Peyer's patch (tissue), 4 donors: ENCODE results near the gene RSRC1. TPM values are rescaled to one million over a fixed set of nuclear protein-coding genes. Genes with fewer than 3 reads are reported as not detected.
"Not testable (repeated sequence)": the region's sequence is repeated elsewhere in the genome, so short reads cannot be mapped to it uniquely, and the experiment has no call there.

Source experiments
- DNase-seq, 3 donors: peaks; one replicate each; pipeline ENCODE4 v3.0.0-alpha.2; 2017 to 2019
- H3K27ac ChIP-seq, 4 donors: fragments of 200-600 bp; sonication (generic); one replicate each; pipeline ENCODE4 v1.5.1; 2016 to 2019
- H3K27me3 ChIP-seq, 2 donors: fragments of 200-600 bp; sonication (generic); one replicate each; pipeline ENCODE4 v1.5.1; 2019
- H3K36me3 ChIP-seq, 3 donors: fragments of 200-600 bp; sonication (generic); one replicate each; pipeline ENCODE4 v1.5.1; 2016 to 2019
- H3K4me1 ChIP-seq, 4 donors: fragments of 200-600 bp; sonication (generic); one replicate each; pipeline ENCODE4 v1.5.1; 2016 to 2019
- H3K4me3 ChIP-seq, 4 donors: fragments of 200-600 bp; sonication (generic); 1 replicate in 3 of 4; 2 replicates in 1 of 4; pipeline ENCODE4 v1.5.1; 2016 to 2019; ENCODE audit warnings: mild to moderate bottlenecking in 1 of 4
- H3K9me3 ChIP-seq, 4 donors: fragments of 200-600 bp; sonication (generic); one replicate each; pipeline ENCODE4 v1.5.1; 2016 to 2019; ENCODE audit warnings: mild to moderate bottlenecking in 1 of 4
- POLR2A ChIP-seq, 2 donors: fragments of 450-650 bp; IDR thresholded peaks; one replicate each; pipeline ENCODE4 v1.5.1; 2017; ENCODE audit warnings: antibody characterized with exemption in 2 of 2, mild to moderate bottlenecking in 2 of 2, moderate library complexity in 2 of 2
- total RNA-seq, 4 donors: library from RNA; depleted of rRNA; stranded (reverse); fragments of >200 nt; gene quantifications; one replicate each; pipeline ENCODE4 v1.1.0, GENCODE V29; 2016
- TF ChIP-seq, protein P1 (sequence below), 6 experiments: fragments of 450-650 bp in 4 of 6; fragments of 200-600 bp in 2 of 6; sonication (generic) in 1 of 6; IDR thresholded peaks; one replicate each; pipeline ENCODE4 v1.5.1; 2017 to 2019; ENCODE audit warnings: antibody characterized with exemption in 6 of 6, mild to moderate bottlenecking in 3 of 6, moderate library complexity in 1 of 6

The RSRC1 gene
- total RNA-seq, 4 donors from 2014 or later: 12.4 to 152 (median 29.4) TPM

DNA sequence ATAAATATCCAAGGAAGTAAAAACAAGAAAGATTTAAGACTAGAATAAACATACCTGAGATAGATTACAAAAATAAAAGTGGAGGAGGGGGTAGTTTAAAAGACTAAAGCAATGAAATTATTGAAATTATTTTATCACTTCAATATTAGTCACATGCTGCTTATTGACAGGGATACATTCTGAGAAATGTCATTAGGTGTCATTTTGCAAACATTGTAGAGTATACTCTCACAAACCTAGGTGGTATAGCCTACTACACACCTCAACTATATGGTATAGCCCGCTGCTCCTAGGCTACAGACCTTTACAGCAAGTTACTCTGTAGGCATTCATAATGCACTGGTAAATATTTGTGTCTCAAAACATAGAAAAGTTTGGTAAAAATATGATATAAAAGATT lies 384.0 kb downstream of the RSRC1 start:
- TF ChIP-seq, protein P1, sequence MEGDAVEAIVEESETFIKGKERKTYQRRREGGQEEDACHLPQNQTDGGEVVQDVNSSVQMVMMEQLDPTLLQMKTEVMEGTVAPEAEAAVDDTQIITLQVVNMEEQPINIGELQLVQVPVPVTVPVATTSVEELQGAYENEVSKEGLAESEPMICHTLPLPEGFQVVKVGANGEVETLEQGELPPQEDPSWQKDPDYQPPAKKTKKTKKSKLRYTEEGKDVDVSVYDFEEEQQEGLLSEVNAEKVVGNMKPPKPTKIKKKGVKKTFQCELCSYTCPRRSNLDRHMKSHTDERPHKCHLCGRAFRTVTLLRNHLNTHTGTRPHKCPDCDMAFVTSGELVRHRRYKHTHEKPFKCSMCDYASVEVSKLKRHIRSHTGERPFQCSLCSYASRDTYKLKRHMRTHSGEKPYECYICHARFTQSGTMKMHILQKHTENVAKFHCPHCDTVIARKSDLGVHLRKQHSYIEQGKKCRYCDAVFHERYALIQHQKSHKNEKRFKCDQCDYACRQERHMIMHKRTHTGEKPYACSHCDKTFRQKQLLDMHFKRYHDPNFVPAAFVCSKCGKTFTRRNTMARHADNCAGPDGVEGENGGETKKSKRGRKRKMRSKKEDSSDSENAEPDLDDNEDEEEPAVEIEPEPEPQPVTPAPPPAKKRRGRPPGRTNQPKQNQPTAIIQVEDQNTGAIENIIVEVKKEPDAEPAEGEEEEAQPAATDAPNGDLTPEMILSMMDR (IDR thresholded peaks at IDR 0.05): no peak
- TF ChIP-seq POLR2A (IDR thresholded peaks at IDR 0.05): no peak
- no peak for DNase-seq
- Histone ChIP-seq H3K9me3 (no peaks in the 10 kb centered on the region), H3K36me3 (no peaks in the 10 kb centered on the region), H3K4me3 (no peak overlapping the region), H3K27ac (no peak overlapping the region), H3K27me3 (no peaks in the 10 kb centered on the region), H3K4me1 (no peaks in the 10 kb centered on the region)

DNA sequence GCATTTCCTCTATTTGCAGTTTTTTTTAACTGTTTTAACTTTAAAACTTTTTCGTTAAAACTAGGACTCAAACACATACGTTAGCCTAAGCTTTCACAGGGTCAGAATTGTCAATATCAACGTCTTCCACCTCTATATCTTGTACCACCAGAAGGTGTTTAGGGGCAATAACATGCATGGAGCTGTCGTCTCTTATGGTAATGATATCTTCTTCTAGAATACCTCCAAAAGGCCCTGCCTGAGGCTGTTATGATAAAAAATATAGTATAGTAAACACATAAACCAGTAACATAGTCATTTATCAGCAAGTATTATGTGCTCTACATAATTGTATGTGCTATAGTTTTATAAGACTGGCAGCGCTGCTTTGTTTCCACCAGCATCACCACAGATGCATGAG lies 384.8 kb downstream of the RSRC1 start:
- TF ChIP-seq POLR2A (IDR thresholded peaks at IDR 0.05): no peak
- TF ChIP-seq, protein P1 (IDR thresholded peaks at IDR 0.05): no peak
- Histone ChIP-seq H3K27ac (no peak overlapping the region), H3K36me3 (no peaks in the 10 kb centered on the region), H3K27me3 (no peaks in the 10 kb centered on the region), H3K4me3 (no peak overlapping the region), H3K4me1 (no peaks in the 10 kb centered on the region), H3K9me3 (no peaks in the 10 kb centered on the region)
- DNase-seq: no peak

DNA sequence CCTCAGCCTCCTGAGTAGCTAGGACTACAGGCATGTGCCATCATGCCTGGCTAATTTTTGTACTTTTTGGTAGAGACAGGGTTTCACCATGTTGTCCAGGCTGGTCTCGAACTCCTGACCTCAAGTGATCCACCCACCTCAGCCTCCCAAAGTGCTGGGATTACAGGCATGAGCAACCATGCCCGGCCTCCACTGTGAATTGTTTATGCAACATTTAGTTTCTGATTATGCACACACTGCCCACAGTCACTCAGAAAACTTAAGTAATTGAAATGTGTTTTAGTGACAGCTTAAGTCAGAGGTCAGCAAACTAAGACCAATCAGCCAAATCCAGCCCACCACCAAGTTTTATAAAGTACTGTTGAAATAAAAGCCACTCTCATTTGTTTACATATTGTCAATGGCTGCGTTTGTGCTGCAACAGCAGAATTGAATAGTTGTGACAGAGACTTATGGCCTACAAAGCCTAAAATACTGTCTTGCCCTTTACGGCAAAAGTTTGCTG lies 385.6 kb downstream of the RSRC1 start:
- H3K27ac ChIP-seq, DNase-seq, H3K4me1 ChIP-seq, H3K9me3 ChIP-seq, H3K4me3 ChIP-seq, H3K36me3 ChIP-seq, H3K27me3 ChIP-seq: not testable (repeated sequence)

DNA sequence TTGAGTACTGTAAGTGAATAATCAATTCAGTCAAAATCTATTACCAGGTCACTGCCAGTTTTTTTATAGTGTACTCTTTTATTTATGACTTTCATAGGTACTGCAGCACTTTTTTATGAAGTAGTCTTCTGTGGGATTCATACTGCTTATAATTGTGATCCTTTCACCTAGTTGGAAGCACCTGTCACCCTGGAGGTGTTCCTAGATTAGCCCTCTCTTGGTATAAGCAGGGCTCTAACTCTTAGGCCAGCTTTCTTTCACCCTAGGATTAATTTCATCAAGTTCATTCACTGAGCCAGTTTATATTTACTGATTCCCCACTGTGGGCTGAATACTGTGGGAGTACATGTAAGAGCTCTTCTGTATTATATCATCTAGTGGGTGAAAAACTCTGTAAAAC lies 395.2 kb downstream of the RSRC1 start:
- TF ChIP-seq, protein P1 (IDR thresholded peaks at IDR 0.05): no peak
- TF ChIP-seq POLR2A (IDR thresholded peaks at IDR 0.05): no peak
- Histone ChIP-seq H3K27me3 (no peaks in the 10 kb centered on the region), H3K27ac (no peak overlapping the region)

DNA sequence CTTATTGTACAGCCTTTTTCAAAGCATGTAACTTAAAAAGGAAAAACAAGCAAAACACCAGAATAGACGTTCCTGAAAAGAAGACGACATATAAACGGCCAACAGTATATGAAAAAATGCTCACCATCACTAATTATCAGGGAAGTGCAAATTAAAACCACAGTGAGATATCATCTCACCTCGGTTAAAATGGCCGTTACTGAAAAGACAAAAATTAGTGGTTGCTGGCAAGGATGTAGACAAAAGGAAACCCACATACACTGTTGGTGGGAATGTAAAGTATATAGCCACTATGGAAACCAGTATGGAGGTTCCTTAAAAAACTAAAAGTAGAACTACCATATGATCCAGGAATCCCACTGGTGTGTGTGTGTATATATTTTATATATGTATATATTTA lies 396.6 kb downstream of the RSRC1 start:
- Histone ChIP-seq H3K4me1 (no peaks in the 10 kb centered on the region), H3K36me3 (no peaks in the 10 kb centered on the region), H3K4me3 (no peak overlapping the region), H3K27ac (no peak overlapping the region), H3K27me3 (no peaks in the 10 kb centered on the region), H3K9me3 (no peaks in the 10 kb centered on the region)
- no peak for DNase-seq
- TF ChIP-seq, protein P1 (IDR thresholded peaks at IDR 0.05): no peak
- TF ChIP-seq POLR2A (IDR thresholded peaks at IDR 0.05): no peak

More for the DNA sequence above, 395.2 kb downstream of the RSRC1 start:
- H3K4me1 ChIP-seq: no peaks in the 10 kb centered on the region
- H3K9me3 ChIP-seq: no peaks in the 10 kb centered on the region
- H3K4me3 ChIP-seq: no peak overlapping the region
- no peak for DNase-seq
- H3K36me3 ChIP-seq: no peaks in the 10 kb centered on the region

DNA sequence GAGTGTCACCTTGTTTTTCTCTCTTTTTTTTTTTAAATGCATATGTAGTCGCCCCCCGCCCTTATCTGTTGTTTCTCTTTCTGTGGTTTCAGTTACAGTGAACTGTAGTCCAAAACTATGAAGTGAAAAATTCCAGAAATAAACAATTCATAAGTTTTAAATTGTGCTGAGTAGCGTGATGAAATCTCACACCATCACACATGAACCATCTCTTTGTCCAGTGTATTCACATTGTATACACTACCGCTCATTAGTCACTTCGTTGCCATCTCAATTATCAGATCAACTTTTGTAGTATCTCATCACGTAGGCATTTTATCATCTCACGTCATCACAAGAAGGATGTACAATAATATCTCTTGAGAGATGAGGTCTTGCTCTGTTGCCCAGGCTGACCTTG lies 398.6 kb downstream of the RSRC1 start:
- DNase-seq: no peak
- H3K27me3 ChIP-seq: no peaks in the 10 kb centered on the region
- no peaks in the 10 kb centered on the region for H3K4me1 ChIP-seq
- H3K27ac ChIP-seq: no peak overlapping the region
- H3K4me3 ChIP-seq: no peak overlapping the region
- TF ChIP-seq POLR2A (IDR thresholded peaks at IDR 0.05): no peak
- TF ChIP-seq, protein P1 (IDR thresholded peaks at IDR 0.05): no peak
- no peaks in the 10 kb centered on the region for H3K9me3 ChIP-seq
- H3K36me3 ChIP-seq: no peaks in the 10 kb centered on the region
